Measurements from ENCODE around the gene HDAC9. TPM values are rescaled to one million over a fixed set of nuclear protein-coding genes. Genes with fewer than 3 reads are reported as not detected.
A peak's percentile ranks its signal among the peaks of the same experiment; 100 is the strongest.

The HDAC9 gene
- total RNA-seq, 1 donor from 2014 or later = 27.6 TPM

DNA sequence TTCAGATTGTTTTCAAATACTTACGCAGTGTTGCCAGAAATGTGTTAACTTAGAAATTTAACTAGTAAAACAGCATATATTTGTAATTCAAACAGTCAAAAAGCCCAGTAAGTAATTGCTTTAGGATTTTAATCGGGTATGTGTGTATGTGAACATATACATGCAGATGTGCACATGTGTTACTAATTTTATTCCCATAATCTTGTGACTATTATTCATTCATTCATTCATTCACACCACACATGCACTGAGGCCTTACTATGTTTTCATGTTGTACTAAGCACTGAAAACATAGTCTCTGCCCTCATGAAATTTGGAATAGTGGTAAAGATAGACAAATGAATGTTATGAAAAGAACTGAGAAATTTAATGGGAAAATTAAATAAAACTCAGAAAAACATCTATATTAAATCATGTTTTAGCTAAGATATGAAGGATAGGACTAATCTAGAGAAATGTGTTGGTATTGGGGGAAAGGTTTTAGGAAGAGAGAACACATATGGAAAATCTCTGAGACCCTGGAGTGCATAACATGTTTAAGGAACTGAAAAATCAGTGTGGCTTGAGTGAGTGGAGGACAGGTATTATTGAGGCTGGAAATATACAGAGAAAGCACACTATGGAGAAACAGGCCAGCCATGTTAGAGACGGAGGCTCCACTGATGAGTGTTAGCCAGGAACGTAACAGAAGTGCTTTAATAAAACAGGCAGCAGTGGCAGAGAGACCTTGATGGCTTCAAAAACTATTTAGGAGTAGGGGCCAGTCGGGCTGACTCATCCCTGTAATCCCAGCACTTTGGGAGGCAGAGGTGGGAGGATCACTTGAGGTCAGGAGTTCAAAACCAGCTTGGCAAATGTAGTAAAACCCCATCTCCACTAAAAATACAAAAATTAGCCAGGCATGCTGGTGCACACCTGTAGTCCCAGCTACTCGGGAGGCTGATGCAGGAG is 80.3 kb downstream of the HDAC9 start:
- H3K9ac ChIP-seq (ENCODE audit: low read length) = no peak overlapping the region
- DNase-seq (ENCODE audit: low read depth) (no peak), FAIRE-seq (no peak)
- no peaks in the 10 kb centered on the region for H3K36me3 ChIP-seq (ENCODE audit: insufficient read depth, low read length)
- no peak for TF ChIP-seq EZH2 (IDR thresholded peaks at IDR 0.05; ENCODE audit: insufficient read depth, low read length)
- TF ChIP-seq, protein P1, sequence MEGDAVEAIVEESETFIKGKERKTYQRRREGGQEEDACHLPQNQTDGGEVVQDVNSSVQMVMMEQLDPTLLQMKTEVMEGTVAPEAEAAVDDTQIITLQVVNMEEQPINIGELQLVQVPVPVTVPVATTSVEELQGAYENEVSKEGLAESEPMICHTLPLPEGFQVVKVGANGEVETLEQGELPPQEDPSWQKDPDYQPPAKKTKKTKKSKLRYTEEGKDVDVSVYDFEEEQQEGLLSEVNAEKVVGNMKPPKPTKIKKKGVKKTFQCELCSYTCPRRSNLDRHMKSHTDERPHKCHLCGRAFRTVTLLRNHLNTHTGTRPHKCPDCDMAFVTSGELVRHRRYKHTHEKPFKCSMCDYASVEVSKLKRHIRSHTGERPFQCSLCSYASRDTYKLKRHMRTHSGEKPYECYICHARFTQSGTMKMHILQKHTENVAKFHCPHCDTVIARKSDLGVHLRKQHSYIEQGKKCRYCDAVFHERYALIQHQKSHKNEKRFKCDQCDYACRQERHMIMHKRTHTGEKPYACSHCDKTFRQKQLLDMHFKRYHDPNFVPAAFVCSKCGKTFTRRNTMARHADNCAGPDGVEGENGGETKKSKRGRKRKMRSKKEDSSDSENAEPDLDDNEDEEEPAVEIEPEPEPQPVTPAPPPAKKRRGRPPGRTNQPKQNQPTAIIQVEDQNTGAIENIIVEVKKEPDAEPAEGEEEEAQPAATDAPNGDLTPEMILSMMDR (IDR thresholded peaks at IDR 0.05; ENCODE audit: insufficient read depth, low read depth, low read length) = no peak
- no peaks in the 10 kb centered on the region for H3K27me3 ChIP-seq (ENCODE audit: insufficient read depth, low read length)
- no peak overlapping the region for H3K4me3 ChIP-seq (ENCODE audit: insufficient read depth, low read depth, low read length)
- H4K20me1 ChIP-seq (ENCODE audit: insufficient read depth, low read length) = no peaks in the 10 kb centered on the region
- Mint-ChIP-seq H3K4me1 (ENCODE audit: low read depth, unreplicated experiment) (peaks cover 10% of the 10 kb centered on the region), H3K9me3 (ENCODE audit: unreplicated experiment) (no peaks in the 10 kb centered on the region), H3K27me3 (ENCODE audit: low read depth, unreplicated experiment) (no peaks in the 10 kb centered on the region), H3K4me3 (ENCODE audit: unreplicated experiment) (no peak overlapping the region), H3K36me3 (ENCODE audit: low read depth, unreplicated experiment) (no peaks in the 10 kb centered on the region), H3K27ac (ENCODE audit: unreplicated experiment) (no peak overlapping the region)
- no peak overlapping the region for H2AFZ ChIP-seq (ENCODE audit: low read depth, low read length)
- H3K4me2 ChIP-seq (ENCODE audit: low read length) = no peak overlapping the region
- H3K4me1 ChIP-seq (ENCODE audit: insufficient read depth, low read length) = no peaks in the 10 kb centered on the region
- H3K9me3 ChIP-seq (ENCODE audit: insufficient read depth, low read depth, low read length) = no peaks in the 10 kb centered on the region
- no peak overlapping the region for H3K27ac ChIP-seq (ENCODE audit: low read depth, low read length)
- H3K79me2 ChIP-seq (ENCODE audit: insufficient read depth, low read length) = peaks cover 6% of the 10 kb centered on the region

- Histone ChIP-seq H2AFZ (ENCODE audit: low read depth, low read length) (peak overlapping the region; percentile 5), H3K27ac (ENCODE audit: low read depth, low read length) (no peak overlapping the region), H4K20me1 (ENCODE audit: insufficient read depth, low read length) (no peaks in the 10 kb centered on the region), H3K4me1 (ENCODE audit: insufficient read depth, low read length) (no peaks in the 10 kb centered on the region), H3K9me3 (ENCODE audit: insufficient read depth, low read depth, low read length) (no peaks in the 10 kb centered on the region), H3K79me2 (ENCODE audit: insufficient read depth, low read length) (peaks cover 6% of the 10 kb centered on the region), H3K9ac (ENCODE audit: low read length) (no peak overlapping the region), H3K36me3 (ENCODE audit: insufficient read depth, low read length) (no peaks in the 10 kb centered on the region), H3K4me3 (ENCODE audit: insufficient read depth, low read depth, low read length) (no peak overlapping the region), H3K4me2 (ENCODE audit: low read length) (no peak overlapping the region), H3K27me3 (ENCODE audit: insufficient read depth, low read length) (no peaks in the 10 kb centered on the region)
- DNase-seq (ENCODE audit: low read depth) (no peak), FAIRE-seq (no peak)
- Mint-ChIP-seq H3K27me3 (ENCODE audit: low read depth, unreplicated experiment) (no peaks in the 10 kb centered on the region), H3K9me3 (ENCODE audit: unreplicated experiment) (no peaks in the 10 kb centered on the region), H3K36me3 (ENCODE audit: low read depth, unreplicated experiment) (no peaks in the 10 kb centered on the region), H3K27ac (ENCODE audit: unreplicated experiment) (no peak overlapping the region), H3K4me1 (ENCODE audit: low read depth, unreplicated experiment) (peaks cover 20% of the 10 kb centered on the region), H3K4me3 (ENCODE audit: unreplicated experiment) (no peak overlapping the region)
- TF ChIP-seq, protein P1 (IDR thresholded peaks at IDR 0.05; ENCODE audit: insufficient read depth, low read depth, low read length) = no peak
- no peak for TF ChIP-seq EZH2 (IDR thresholded peaks at IDR 0.05; ENCODE audit: insufficient read depth, low read length)
Measured at GRCh38 chr7:18577096-18577771, 81.7 kb downstream of the HDAC9 start.

Data from astrocyte (in vitro differentiated cells and primary cell).